Testis (tissue), 2 donors: ENCODE data around the gene TXLNB.

ENCODE experiments used
- POLR2A ChIP-seq: fragments of 450-650 bp; IDR thresholded peaks from one replicate; pipeline ENCODE4 v1.6.1; 2017; ENCODE audit warnings: antibody characterized with exemption, mild to moderate bottlenecking, moderate library complexity
- TF ChIP-seq, protein P1 (sequence below), 3 experiments: fragments of 450-650 bp in 2 of 3; fragments of 200-600 bp in 1 of 3; sonication (generic) in 1 of 3; IDR thresholded peaks; one replicate each; pipeline ENCODE4 v1.5.1; 2016 to 2019; ENCODE audit warnings: antibody characterized with exemption in 3 of 3, mild to moderate bottlenecking in 2 of 3, moderate library complexity in 1 of 3

DNA sequence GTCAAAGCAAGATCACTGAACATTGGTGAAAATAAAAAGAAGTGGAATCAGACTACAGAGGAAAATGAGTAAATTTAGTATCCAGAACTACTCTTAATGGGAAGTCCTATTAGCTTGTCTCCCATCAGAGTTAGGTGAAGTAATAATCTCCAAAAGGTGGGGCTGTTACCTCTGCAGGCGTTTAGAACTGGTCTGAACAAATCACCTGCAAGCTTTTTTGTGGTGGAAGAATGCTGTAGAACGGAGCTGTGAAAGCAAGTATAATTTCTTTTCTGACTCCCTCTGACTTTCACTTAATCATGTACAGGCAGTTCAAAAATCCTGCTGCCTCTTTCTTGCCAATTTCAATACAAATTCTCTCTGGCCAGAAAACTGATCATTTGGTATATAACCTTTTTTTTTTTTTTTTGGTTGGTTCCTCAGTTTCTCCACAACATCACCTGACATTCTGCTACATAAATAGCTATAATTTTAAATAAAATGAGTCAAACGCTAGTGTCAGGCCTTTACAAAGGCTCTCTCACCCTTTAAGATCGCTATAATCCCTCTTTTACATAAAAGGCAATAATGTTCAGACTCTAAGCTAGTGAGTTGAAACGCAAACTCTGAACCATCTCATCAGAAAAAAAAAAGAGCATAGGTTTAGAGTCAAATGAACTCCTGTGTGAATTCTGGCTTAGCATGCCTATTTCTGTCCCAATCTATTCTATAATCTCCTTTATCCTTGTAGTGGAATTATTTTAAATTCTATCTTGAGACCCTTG lies 43.8 kb upstream of the TXLNB start:
- TF ChIP-seq, protein P1, sequence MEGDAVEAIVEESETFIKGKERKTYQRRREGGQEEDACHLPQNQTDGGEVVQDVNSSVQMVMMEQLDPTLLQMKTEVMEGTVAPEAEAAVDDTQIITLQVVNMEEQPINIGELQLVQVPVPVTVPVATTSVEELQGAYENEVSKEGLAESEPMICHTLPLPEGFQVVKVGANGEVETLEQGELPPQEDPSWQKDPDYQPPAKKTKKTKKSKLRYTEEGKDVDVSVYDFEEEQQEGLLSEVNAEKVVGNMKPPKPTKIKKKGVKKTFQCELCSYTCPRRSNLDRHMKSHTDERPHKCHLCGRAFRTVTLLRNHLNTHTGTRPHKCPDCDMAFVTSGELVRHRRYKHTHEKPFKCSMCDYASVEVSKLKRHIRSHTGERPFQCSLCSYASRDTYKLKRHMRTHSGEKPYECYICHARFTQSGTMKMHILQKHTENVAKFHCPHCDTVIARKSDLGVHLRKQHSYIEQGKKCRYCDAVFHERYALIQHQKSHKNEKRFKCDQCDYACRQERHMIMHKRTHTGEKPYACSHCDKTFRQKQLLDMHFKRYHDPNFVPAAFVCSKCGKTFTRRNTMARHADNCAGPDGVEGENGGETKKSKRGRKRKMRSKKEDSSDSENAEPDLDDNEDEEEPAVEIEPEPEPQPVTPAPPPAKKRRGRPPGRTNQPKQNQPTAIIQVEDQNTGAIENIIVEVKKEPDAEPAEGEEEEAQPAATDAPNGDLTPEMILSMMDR (IDR thresholded peaks at IDR 0.05), result no peak
- no peak for TF ChIP-seq POLR2A
